Measurements from ENCODE around the gene C17orf114.

Gene C17orf114

DNA sequence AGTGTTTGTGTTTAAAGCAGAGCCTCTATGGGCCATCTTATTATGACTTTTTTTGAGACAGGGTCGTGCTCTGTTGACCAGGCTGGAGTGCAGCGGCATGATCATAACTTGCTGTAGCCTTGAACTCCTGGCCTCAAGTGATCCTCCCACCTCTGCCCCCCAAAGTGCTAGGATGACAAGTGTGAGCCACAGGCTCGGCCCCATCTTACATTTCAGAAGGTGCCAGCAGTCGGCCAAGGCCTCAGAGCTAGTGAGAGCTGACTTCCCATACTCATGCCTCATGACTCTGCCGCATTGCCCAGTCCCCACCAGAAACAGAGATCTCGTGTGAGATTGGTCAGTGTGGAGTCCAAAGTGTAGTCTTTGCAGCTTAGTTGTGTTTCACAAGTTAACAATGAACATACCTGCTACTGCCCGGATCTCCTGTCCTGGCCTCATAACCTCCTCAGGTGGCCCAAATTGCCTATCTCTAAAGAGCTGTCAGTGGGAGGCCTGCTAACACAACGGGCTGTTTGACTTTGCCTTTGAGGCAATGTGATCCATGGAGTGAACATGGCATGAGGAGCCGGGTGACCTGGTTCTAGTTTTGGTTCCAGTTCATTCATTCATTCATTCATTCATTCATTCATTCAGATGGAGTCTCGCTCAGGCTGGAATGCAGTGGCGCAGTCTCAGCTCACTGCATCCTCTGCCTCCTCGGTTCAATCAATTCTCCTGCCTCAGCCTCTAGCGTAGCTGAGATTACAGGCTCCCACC is 44.7 kb upstream of the C17orf114 start (continued):
- TF ChIP-seq, protein P1, sequence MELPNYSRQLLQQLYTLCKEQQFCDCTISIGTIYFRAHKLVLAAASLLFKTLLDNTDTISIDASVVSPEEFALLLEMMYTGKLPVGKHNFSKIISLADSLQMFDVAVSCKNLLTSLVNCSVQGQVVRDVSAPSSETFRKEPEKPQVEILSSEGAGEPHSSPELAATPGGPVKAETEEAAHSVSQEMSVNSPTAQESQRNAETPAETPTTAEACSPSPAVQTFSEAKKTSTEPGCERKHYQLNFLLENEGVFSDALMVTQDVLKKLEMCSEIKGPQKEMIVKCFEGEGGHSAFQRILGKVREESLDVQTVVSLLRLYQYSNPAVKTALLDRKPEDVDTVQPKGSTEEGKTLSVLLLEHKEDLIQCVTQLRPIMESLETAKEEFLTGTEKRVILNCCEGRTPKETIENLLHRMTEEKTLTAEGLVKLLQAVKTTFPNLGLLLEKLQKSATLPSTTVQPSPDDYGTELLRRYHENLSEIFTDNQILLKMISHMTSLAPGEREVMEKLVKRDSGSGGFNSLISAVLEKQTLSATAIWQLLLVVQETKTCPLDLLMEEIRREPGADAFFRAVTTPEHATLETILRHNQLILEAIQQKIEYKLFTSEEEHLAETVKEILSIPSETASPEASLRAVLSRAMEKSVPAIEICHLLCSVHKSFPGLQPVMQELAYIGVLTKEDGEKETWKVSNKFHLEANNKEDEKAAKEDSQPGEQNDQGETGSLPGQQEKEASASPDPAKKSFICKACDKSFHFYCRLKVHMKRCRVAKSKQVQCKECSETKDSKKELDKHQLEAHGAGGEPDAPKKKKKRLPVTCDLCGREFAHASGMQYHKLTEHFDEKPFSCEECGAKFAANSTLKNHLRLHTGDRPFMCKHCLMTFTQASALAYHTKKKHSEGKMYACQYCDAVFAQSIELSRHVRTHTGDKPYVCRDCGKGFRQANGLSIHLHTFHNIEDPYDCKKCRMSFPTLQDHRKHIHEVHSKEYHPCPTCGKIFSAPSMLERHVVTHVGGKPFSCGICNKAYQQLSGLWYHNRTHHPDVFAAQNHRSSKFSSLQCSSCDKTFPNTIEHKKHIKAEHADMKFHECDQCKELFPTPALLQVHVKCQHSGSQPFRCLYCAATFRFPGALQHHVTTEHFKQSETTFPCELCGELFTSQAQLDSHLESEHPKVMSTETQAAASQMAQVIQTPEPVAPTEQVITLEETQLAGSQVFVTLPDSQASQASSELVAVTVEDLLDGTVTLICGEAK (IDR thresholded peaks at IDR 0.05), result no peak
- TF ChIP-seq, protein P1 (CRISPR knock-in tag; IDR thresholded peaks at IDR 0.05), result no peak
- TF ChIP-seq KLF13 (CRISPR knock-in tag; IDR thresholded peaks at IDR 0.05), result no peak
- TF ChIP-seq ZNF570 (CRISPR knock-in tag; IDR thresholded peaks at IDR 0.05; ENCODE audit: borderline replicate concordance), result no peak
- no peak for TF ChIP-seq ZBTB43 (CRISPR knock-in tag; conservative IDR thresholded peaks at IDR 0.05)
- no peak for TF ChIP-seq ZNF326 (CRISPR knock-in tag; IDR thresholded peaks at IDR 0.05; ENCODE audit: borderline replicate concordance)
- no peak for TF ChIP-seq ZNF136 (CRISPR knock-in tag; IDR thresholded peaks at IDR 0.05; ENCODE audit: low read depth)
- no peak for TF ChIP-seq ZSCAN25 (CRISPR knock-in tag; IDR thresholded peaks at IDR 0.05)
- no peak for TF ChIP-seq RERE (CRISPR knock-in tag; IDR thresholded peaks at IDR 0.05; ENCODE audit: low read depth)
- TF ChIP-seq NR3C1 (CRISPR knock-in tag; IDR thresholded peaks at IDR 0.05), result no peak
- TF ChIP-seq ZNF441 (CRISPR knock-in tag; IDR thresholded peaks at IDR 0.05; ENCODE audit: borderline replicate concordance), result no peak
- no peak for TF ChIP-seq AHR (CRISPR knock-in tag; IDR thresholded peaks at IDR 0.05)
